DND-41 (cell line): Measurements from ENCODE around the gene GLOD5.

Experiments
- ATAC-seq: fragments of 200-7000 bp; cut with Tn5 transposase; 3 replicates; pipeline ENCODE4 v1.9.1; 2021; ENCODE audit warnings: low read depth; ENCODE audit not compliant: insufficient read depth
- DNase-seq: peaks from one replicate; pipeline ENCODE4 v3.0.0-alpha.2; 2020
- H2AFZ ChIP-seq: 2 replicates; pipeline ENCODE4 v1.6.0; 2012; ENCODE audit warnings: low read depth, low read length
- H3K27ac ChIP-seq: 2 replicates; pipeline ENCODE4 v1.5.1; 2012; ENCODE audit warnings: low read length, inconsistent platforms
- H3K27me3 ChIP-seq: fragments of 200-600 bp; sonication (generic); 2 replicates; pipeline ENCODE4 v1.6.0; 2012; ENCODE audit warnings: low read length, mild to moderate bottlenecking, inconsistent platforms; ENCODE audit not compliant: insufficient read depth, poor library complexity
- H3K36me3 ChIP-seq: 2 replicates; pipeline ENCODE4 v1.5.1; 2012; ENCODE audit warnings: low read length, inconsistent platforms; ENCODE audit not compliant: insufficient read depth
- H3K4me1 ChIP-seq: 2 replicates; pipeline ENCODE4 v1.5.1; 2012; ENCODE audit warnings: mild to moderate bottlenecking, low read length; ENCODE audit not compliant: insufficient read depth
- H3K4me2 ChIP-seq: 2 replicates; pipeline ENCODE4 v1.6.0; 2012; ENCODE audit warnings: mild to moderate bottlenecking, moderate library complexity, low read length, inconsistent platforms; ENCODE audit not compliant: insufficient read depth
- H3K4me3 ChIP-seq, 2 experiments: fragments of 200-600 bp in 1 of 2; shearing (Covaris generic) in 1 of 2; 2 replicates each; pipeline ENCODE4 v1.5.1; 2012 to 2016; ENCODE audit warnings: inconsistent platforms in 2 of 2, low read length in 2 of 2, mild to moderate bottlenecking in 2 of 2, low read depth in 1 of 2, moderate library complexity in 1 of 2
- H3K79me2 ChIP-seq: 2 replicates; pipeline ENCODE4 v1.6.0; 2012; ENCODE audit warnings: low read length, inconsistent platforms; ENCODE audit not compliant: insufficient read depth
- H3K9ac ChIP-seq: 2 replicates; pipeline ENCODE4 v1.6.0; 2012; ENCODE audit warnings: low read depth, mild to moderate bottlenecking, inconsistent platforms, low read length, moderate library complexity
- H3K9me3 ChIP-seq: 2 replicates; pipeline ENCODE4 v1.5.1; 2012; ENCODE audit warnings: low read length, moderate library complexity, mild to moderate bottlenecking, inconsistent platforms; ENCODE audit not compliant: insufficient read depth, severe bottlenecking
- H4K20me1 ChIP-seq: 2 replicates; pipeline ENCODE4 v1.6.0; 2012; ENCODE audit warnings: low read length; ENCODE audit not compliant: insufficient read depth
- EZH2 ChIP-seq: IDR thresholded peaks from 3 replicates; pipeline ENCODE4 v1.6.1; 2012; ENCODE audit warnings: borderline replicate concordance, low read depth, mild to moderate bottlenecking, moderate library complexity, low read length, inconsistent platforms; ENCODE audit not compliant: severe bottlenecking
- TF ChIP-seq, protein P1 (sequence below): IDR thresholded peaks from 2 replicates; pipeline ENCODE4 v1.5.1; 2012; ENCODE audit warnings: borderline replicate concordance, low read length, moderate library complexity, mild to moderate bottlenecking; ENCODE audit not compliant: poor library complexity, severe bottlenecking; ENCODE audit errors: extremely low read depth

Gene GLOD5

DNA sequence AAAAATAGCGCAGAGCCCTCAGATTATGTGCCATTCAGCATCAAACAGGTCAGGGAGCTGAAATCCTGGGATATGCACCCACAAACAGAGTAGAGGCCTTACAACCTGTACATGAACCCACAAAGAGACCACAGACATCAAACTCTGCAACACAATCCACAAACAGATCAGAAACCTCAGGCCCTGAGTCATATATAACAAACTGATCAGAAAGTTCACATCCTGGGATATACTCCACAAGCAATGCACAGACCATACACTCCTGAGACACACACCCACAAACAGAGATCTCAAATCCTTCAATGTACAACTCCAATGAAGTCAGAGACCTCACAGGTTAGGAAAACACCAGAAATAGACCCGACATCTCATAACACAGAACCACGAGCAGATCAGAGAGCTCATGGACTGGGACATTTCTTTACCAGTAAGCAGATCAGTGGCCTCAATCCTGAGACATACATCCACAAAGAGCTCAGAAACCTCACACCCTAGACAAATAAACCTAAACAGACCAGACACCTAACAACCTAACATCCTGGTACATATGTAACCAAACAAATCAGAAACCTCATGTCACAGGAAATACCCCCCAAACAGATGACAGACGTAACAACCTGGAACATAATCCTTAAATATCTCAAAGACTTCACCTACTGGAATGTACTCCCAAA, 40.8 kb upstream of the GLOD5 start:
- no peak overlapping the region for H3K9ac ChIP-seq
- H3K4me3 ChIP-seq, result no peak overlapping the region
- no peaks in the 10 kb centered on the region for H3K9me3 ChIP-seq
- no peak overlapping the region for H3K27ac ChIP-seq
- H3K36me3 ChIP-seq, result no peaks in the 10 kb centered on the region
- no peaks in the 10 kb centered on the region; the same call in 1 of the 2 replicates for H3K79me2 ChIP-seq
- H3K4me1 ChIP-seq, result no peaks in the 10 kb centered on the region
- no peak for DNase-seq
- no peaks in the 10 kb centered on the region for H3K27me3 ChIP-seq
- TF ChIP-seq, protein P1, sequence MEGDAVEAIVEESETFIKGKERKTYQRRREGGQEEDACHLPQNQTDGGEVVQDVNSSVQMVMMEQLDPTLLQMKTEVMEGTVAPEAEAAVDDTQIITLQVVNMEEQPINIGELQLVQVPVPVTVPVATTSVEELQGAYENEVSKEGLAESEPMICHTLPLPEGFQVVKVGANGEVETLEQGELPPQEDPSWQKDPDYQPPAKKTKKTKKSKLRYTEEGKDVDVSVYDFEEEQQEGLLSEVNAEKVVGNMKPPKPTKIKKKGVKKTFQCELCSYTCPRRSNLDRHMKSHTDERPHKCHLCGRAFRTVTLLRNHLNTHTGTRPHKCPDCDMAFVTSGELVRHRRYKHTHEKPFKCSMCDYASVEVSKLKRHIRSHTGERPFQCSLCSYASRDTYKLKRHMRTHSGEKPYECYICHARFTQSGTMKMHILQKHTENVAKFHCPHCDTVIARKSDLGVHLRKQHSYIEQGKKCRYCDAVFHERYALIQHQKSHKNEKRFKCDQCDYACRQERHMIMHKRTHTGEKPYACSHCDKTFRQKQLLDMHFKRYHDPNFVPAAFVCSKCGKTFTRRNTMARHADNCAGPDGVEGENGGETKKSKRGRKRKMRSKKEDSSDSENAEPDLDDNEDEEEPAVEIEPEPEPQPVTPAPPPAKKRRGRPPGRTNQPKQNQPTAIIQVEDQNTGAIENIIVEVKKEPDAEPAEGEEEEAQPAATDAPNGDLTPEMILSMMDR, result no peak
- TF ChIP-seq EZH2, result no peak
- no peaks in the 10 kb centered on the region for H4K20me1 ChIP-seq
- no peak overlapping the region for H2AFZ ChIP-seq
- H3K4me2 ChIP-seq, result no peak overlapping the region
- ATAC-seq, result no peak; the same call in 2 of the 3 replicates

DNA sequence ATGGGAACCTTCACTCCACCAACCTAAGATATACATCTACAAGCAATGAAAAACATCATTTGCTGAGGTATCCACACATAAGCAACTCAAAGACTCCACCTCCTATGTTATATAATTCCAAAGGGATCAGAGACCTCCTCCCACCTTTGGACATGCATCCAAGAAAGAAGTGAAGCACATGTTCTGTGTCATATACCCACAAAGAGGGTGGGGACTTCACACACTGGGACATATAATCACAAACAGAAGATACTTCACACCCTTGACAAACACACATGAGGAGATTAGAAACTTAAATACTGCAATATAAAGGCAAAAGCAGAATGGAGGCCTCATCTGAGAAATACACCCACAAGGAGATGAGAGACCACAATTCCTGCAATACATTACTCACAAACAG, 39.6 kb upstream of the GLOD5 start:
- H4K20me1 ChIP-seq, result no peaks in the 10 kb centered on the region
- no peak overlapping the region for H3K27ac ChIP-seq
- no peak overlapping the region for H3K4me3 ChIP-seq
- H3K27me3 ChIP-seq, result no peaks in the 10 kb centered on the region
- H3K9ac ChIP-seq, result no peak overlapping the region
- TF ChIP-seq, protein P1, result no peak
- no peak for TF ChIP-seq EZH2
- no peak overlapping the region for H2AFZ ChIP-seq
- no peaks in the 10 kb centered on the region; the same call in 1 of the 2 replicates for H3K79me2 ChIP-seq
- no peak overlapping the region for H3K4me2 ChIP-seq
- no peaks in the 10 kb centered on the region for H3K4me1 ChIP-seq
- DNase-seq (no peak), ATAC-seq (no peak)
- no peaks in the 10 kb centered on the region for H3K9me3 ChIP-seq
- no peaks in the 10 kb centered on the region for H3K36me3 ChIP-seq

DNA sequence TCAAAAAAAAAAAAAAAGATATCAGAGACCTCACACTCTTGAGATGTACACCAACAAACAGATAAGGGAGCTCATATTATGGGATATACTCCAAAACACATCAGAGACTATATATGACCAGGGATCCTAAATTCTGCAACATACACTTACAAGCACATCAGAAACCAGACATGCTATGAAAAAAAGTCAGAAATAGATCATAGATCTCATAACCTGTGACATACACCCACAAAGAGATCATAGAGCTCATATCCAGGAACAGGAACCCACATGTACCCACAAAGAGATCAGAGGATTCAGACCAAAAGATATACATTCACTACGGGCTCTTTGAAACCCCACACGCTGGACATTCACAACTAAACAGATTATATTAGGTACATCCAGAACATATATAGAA, 35.0 kb upstream of the GLOD5 start:
- ATAC-seq, result no peak
- no peak overlapping the region for H3K9ac ChIP-seq
- DNase-seq, result no peak
- H3K36me3 ChIP-seq, result no peaks in the 10 kb centered on the region
- no peaks in the 10 kb centered on the region for H3K9me3 ChIP-seq
- H4K20me1 ChIP-seq, result no peaks in the 10 kb centered on the region
- H3K79me2 ChIP-seq, result no peaks in the 10 kb centered on the region
- H2AFZ ChIP-seq, result no peak overlapping the region
- no peak overlapping the region for H3K27ac ChIP-seq
- H3K4me1 ChIP-seq, result no peaks in the 10 kb centered on the region
- TF ChIP-seq EZH2, result no peak
- TF ChIP-seq, protein P1, result no peak
- no peak overlapping the region for H3K4me3 ChIP-seq
- H3K4me2 ChIP-seq, result no peak overlapping the region
- no peaks in the 10 kb centered on the region for H3K27me3 ChIP-seq

DNA sequence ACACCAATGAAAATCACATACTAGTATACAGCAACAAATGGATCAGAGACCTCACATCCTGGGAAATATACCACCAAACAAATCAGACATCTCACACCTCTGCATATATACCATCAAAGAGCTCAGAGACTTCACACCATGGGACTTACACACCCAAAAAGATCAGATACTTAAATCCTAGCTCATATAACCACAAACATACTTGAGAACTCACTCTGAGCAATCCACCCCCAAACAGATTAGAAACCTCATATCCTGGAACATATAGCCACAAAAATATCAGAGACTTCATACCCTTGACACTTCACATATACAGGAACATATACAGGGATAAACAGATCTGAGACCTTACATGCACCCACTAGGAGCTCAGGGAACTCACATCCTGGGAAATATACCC, 32.9 kb upstream of the GLOD5 start:
- Histone ChIP-seq H3K4me3 (no peak overlapping the region), H3K36me3 (no peaks in the 10 kb centered on the region), H3K27me3 (no peaks in the 10 kb centered on the region), H3K27ac (no peak overlapping the region), H4K20me1 (no peaks in the 10 kb centered on the region), H3K4me2 (no peak overlapping the region), H3K9ac (no peak overlapping the region), H3K4me1 (no peaks in the 10 kb centered on the region), H3K9me3 (no peaks in the 10 kb centered on the region), H3K79me2 (no peaks in the 10 kb centered on the region), H2AFZ (no peak overlapping the region)
- DNase-seq, result no peak
- TF ChIP-seq, protein P1, result no peak
- no peak for TF ChIP-seq EZH2
- peak; percentile 37; the same call in 1 of the 3 replicates for ATAC-seq
